A673 (cell line): ENCODE data around the gene BTBD16. TPM values are rescaled to one million over a fixed set of nuclear protein-coding genes. Genes with fewer than 3 reads are reported as not detected.

Source experiments
- BruUV-seq: library from RNA; stranded (reverse); fragments of 400-500 nt; replicated peaks from 2 replicates; lab custom pipeline; 2021; lab: Mats Ljungman, UMichigan
- CTCF ChIA-PET: fragments of 300-600 bp; sonication (Branson Sonifier 250); formaldehyde crosslinking; loops from one replicate; lab custom pipeline; 2022; ENCODE audit warnings: antibody characterized with exemption; lab: Charles Lee
- POLR2A ChIA-PET: fragments of 300-600 bp; sonication (Branson Sonifier 250); formaldehyde crosslinking; loops from one replicate; lab custom pipeline; 2022; ENCODE audit warnings: antibody characterized with exemption; ENCODE audit not compliant: low non-redundant PET; lab: Charles Lee
- DNase-seq: peaks from one replicate; pipeline ENCODE4 v3.0.0-alpha.2; 2015; ENCODE audit warnings: low spot score
- H3K27ac ChIP-seq: fragments of 200-600 bp; sonication (generic); 2 replicates; pipeline ENCODE4 v1.5.1; 2016; ENCODE audit warnings: mixed run types, low read depth, mild to moderate bottlenecking, mixed read lengths, antibody characterized with exemption, low read length; ENCODE audit not compliant: poor library complexity, severe bottlenecking
- H3K27me3 ChIP-seq: fragments of 200-600 bp; sonication (generic); replicated peaks from 2 replicates; pipeline ENCODE4 v1.6.1; 2017; ENCODE audit warnings: mixed run types, low read depth, mild to moderate bottlenecking, mixed read lengths, antibody characterized with exemption, low read length; ENCODE audit not compliant: insufficient read depth, poor library complexity
- H3K36me3 ChIP-seq: fragments of 200-600 bp; sonication (generic); 2 replicates; pipeline ENCODE4 v1.6.1; 2016; ENCODE audit warnings: mixed run types, mild to moderate bottlenecking, mixed read lengths, antibody characterized with exemption, low read length; ENCODE audit not compliant: insufficient read depth, poor library complexity, severe bottlenecking
- H3K4me1 ChIP-seq: fragments of 200-600 bp; sonication (generic); 2 replicates; pipeline ENCODE4 v1.6.1; 2017; ENCODE audit warnings: mixed run types, mild to moderate bottlenecking, mixed read lengths, antibody characterized with exemption, low read length; ENCODE audit not compliant: insufficient read depth, poor library complexity, severe bottlenecking
- H3K4me3 ChIP-seq: fragments of 200-600 bp; sonication (generic); 2 replicates; pipeline ENCODE4 v1.5.1; 2016; ENCODE audit warnings: low read depth, mixed run types, mild to moderate bottlenecking, mixed read lengths, low read length; ENCODE audit not compliant: poor library complexity, severe bottlenecking
- H3K9me3 ChIP-seq: fragments of 200-600 bp; sonication (generic); 2 replicates; pipeline ENCODE4 v1.6.1; 2016; ENCODE audit warnings: mixed run types, low read depth, mild to moderate bottlenecking, mixed read lengths, antibody characterized with exemption, low read length; ENCODE audit not compliant: poor library complexity, severe bottlenecking
- CTCF ChIP-seq: fragments of 300-800, 200-600 bp; sonication (generic); conservative IDR thresholded peaks from 2 replicates; pipeline ENCODE4 v1.5.1; 2017; ENCODE audit warnings: low read depth, mild to moderate bottlenecking, antibody characterized with exemption, low read length, moderate library complexity, mixed read lengths
- EZH2 ChIP-seq: fragments of 200-600 bp; sonication (generic); IDR thresholded peaks from 2 replicates; pipeline ENCODE4 v1.6.1; 2017; ENCODE audit warnings: borderline replicate concordance, low read depth, mild to moderate bottlenecking, mixed read lengths, antibody characterized with exemption, low read length; ENCODE audit not compliant: poor library complexity, severe bottlenecking
- intact Hi-C: fragments of 100-400 bp; cut with micrococcal nuclease; formaldehyde crosslinking; loops from one replicate; pipeline ENCODE4 v1.10.0; 2022; ENCODE audit not compliant: unreplicated experiment
- total RNA-seq: library from RNA; stranded (reverse); gene quantifications from 2 replicates; pipeline ENCODE4 v1.2.3, GENCODE V29; 2021

Gene BTBD16
- total RNA-seq, 1 experiment from 2014 or later, result not detected

DNA sequence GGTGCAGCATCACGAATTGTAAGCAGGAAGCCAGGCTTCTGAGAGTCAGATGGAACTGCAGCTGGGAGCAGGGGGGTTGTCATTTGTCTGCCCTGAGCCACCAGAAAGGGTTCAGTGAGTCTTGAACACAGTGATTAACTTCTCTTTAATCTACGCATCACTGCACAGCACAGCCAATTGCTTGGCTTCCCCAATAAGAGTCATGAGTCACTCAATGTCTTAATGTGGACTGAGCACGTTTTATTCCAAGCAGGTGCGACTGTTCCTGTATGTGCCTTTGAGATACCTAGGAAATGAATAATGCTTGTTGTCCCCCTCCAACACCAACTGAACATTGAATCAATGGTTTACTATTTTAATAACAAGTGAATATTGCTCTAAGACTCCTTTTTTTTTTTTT lies 77.4 kb downstream of the BTBD16 start:
- intact Hi-C loops, result no loop called here
- no peaks in the 10 kb centered on the region for H3K4me1 ChIP-seq
- no peaks in the 10 kb centered on the region for H3K9me3 ChIP-seq
- no TSS peak for BruUV-seq
- CTCF ChIA-PET, result no interaction called here
- POLR2A ChIA-PET, result no interaction called here
- no peaks in the 10 kb centered on the region for H3K36me3 ChIP-seq
- TF ChIP-seq CTCF (no peak), EZH2 (no peak)
- no peak overlapping the region for H3K4me3 ChIP-seq
- DNase-seq, result no peak
- peaks cover 9% of the 10 kb centered on the region for H3K27me3 ChIP-seq
- H3K27ac ChIP-seq, result no peak overlapping the region

- DNase-seq, result no peak
- no peaks in the 10 kb centered on the region for H3K36me3 ChIP-seq
- no peaks in the 10 kb centered on the region for H3K4me1 ChIP-seq
- H3K9me3 ChIP-seq, result no peaks in the 10 kb centered on the region
- peaks cover 13% of the 10 kb centered on the region for H3K27me3 ChIP-seq
- no peak overlapping the region for H3K4me3 ChIP-seq
- no peak for TF ChIP-seq EZH2
- no peak for TF ChIP-seq CTCF
- no peak overlapping the region for H3K27ac ChIP-seq
- CTCF ChIA-PET, result no interaction called here
- no TSS peak for BruUV-seq
- POLR2A ChIA-PET, result no interaction called here
- intact Hi-C loops, result no loop called here
Measured at GRCh38 chr10:122348935-122349361, 77.9 kb downstream of the BTBD16 start.

- intact Hi-C loops, result no loop called here
Measured at GRCh38 chr10:122349758-122350369, 78.8 kb downstream of the BTBD16 start.

More at GRCh38 chr10:122349758-122350369, 78.8 kb downstream of the BTBD16 start:
- no TSS peak for BruUV-seq
- ChIA-PET CTCF (no interaction called here), POLR2A (no interaction called here)
- H3K27me3 ChIP-seq, result peaks cover 18% of the 10 kb centered on the region
- H3K9me3 ChIP-seq, result no peaks in the 10 kb centered on the region
- no peak for DNase-seq
- H3K36me3 ChIP-seq, result no peaks in the 10 kb centered on the region
- no peak overlapping the region for H3K27ac ChIP-seq
- no peak overlapping the region for H3K4me3 ChIP-seq
- TF ChIP-seq EZH2 (no peak), CTCF (no peak)
- H3K4me1 ChIP-seq, result no peaks in the 10 kb centered on the region
